ENCODE measurements around the gene IL7R.

Gene IL7R

GRCh38 chr5:35813521-35813920, 43.2 kb upstream of the IL7R start:
- no peak for DNase-seq (ENCODE audit: low read depth in 1 of 2, low spot score in 1 of 2)
- TF ChIP-seq REST (IDR thresholded peaks at IDR 0.05; ENCODE audit: insufficient replicate concordance, low read depth) (no peak), GABPA (IDR thresholded peaks at IDR 0.05; ENCODE audit: low read depth) (no peak), SPI1 (IDR thresholded peaks at IDR 0.05; ENCODE audit: borderline replicate concordance, low read depth) (no peak), CTCF (IDR thresholded peaks at IDR 0.05; ENCODE audit: insufficient read depth, low read length) (no peak), POLR2AphosphoS5 (IDR thresholded peaks at IDR 0.05; ENCODE audit: low read depth) (no peak)
- Histone ChIP-seq H3K27me3 (ENCODE audit: insufficient read depth, poor library complexity, severe bottlenecking) (no peaks in the 10 kb centered on the region), H3K4me3 (replicated peaks; ENCODE audit: insufficient read depth, low read length) (no peak overlapping the region), H3K27ac (replicated peaks) (no peak overlapping the region)

GRCh38 chr5:35815089-35815936, 41.4 kb upstream of the IL7R start:
- peak in 1 of 2 experiments; percentile 33 for DNase-seq (ENCODE audit: low read depth in 1 of 2, low spot score in 1 of 2)
- H3K27ac ChIP-seq (replicated peaks): no peak overlapping the region
- TF ChIP-seq CTCF (IDR thresholded peaks at IDR 0.05; ENCODE audit: insufficient read depth, low read length): peak; percentile 50
- TF ChIP-seq SPI1 (IDR thresholded peaks at IDR 0.05; ENCODE audit: borderline replicate concordance, low read depth): no peak
- no peak overlapping the region for H3K4me3 ChIP-seq (replicated peaks; ENCODE audit: insufficient read depth, low read length)
- H3K27me3 ChIP-seq (ENCODE audit: insufficient read depth, poor library complexity, severe bottlenecking): no peaks in the 10 kb centered on the region

DNA sequence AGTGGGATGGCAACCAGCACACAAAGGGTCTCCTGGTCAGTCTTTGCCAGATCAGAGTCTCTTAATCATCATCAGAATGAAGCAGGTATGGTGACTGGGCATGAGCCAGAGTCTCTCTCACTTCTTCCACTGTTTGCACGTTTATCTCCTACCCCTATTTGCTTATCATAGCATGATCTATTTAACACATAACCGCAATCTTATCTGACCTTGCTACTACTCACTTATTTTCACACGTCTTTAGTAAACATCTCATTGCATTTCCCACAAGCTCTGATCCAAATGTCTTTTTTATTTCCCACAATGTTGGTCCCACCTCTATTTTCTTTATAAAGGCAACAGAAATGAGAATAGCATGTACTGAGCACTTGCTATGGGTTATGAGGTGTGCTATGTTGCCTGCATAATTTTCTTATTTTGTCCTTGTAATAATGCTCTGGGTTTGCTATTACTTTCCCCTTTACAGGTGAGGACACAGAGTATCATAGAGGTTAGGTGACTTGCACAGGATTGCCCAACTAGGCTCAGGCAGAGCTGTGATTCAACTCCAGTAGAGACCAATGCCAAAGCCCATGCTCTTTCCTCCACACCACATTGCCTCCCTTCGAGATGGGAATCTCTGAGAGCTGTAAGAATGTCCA, 39.7 kb upstream of the IL7R start:
- DNase-seq (ENCODE audit: low read depth in 1 of 2, low spot score in 1 of 2): no peak
- TF ChIP-seq POLR2AphosphoS5 (IDR thresholded peaks at IDR 0.05; ENCODE audit: low read depth): no peak
- no peaks in the 10 kb centered on the region for H3K27me3 ChIP-seq (ENCODE audit: insufficient read depth, poor library complexity, severe bottlenecking)

DNA sequence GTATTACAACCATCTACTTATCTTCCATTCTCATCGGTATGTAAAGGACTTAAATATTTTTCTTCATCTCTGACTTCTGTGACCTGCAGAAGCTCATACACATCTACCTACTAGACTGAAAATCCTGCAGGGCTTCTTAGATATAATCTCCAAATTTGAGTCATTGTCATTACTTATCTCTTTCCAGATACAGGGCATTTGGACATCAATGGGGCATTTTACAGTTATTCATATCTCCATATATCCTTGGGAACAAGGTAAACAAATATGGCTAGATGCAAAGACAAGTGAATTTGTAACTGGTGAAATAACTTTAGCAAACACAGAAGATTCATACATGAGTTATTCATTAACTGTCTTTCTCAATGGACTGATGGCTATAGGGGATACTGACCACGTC, 37.7 kb upstream of the IL7R start:
- no peak for DNase-seq (ENCODE audit: low read depth in 1 of 2, low spot score in 1 of 2)
- Histone ChIP-seq H3K4me3 (replicated peaks; ENCODE audit: insufficient read depth, low read length) (no peak overlapping the region), H3K27me3 (ENCODE audit: insufficient read depth, poor library complexity, severe bottlenecking) (no peaks in the 10 kb centered on the region), H3K27ac (replicated peaks) (no peak overlapping the region)
- no peak for TF ChIP-seq CTCF (IDR thresholded peaks at IDR 0.05; ENCODE audit: insufficient read depth, low read length)

More for the DNA sequence above, 39.7 kb upstream of the IL7R start:
- Histone ChIP-seq H3K4me3 (replicated peaks; ENCODE audit: insufficient read depth, low read length) (no peak overlapping the region), H3K27ac (replicated peaks) (no peak overlapping the region)

DNA sequence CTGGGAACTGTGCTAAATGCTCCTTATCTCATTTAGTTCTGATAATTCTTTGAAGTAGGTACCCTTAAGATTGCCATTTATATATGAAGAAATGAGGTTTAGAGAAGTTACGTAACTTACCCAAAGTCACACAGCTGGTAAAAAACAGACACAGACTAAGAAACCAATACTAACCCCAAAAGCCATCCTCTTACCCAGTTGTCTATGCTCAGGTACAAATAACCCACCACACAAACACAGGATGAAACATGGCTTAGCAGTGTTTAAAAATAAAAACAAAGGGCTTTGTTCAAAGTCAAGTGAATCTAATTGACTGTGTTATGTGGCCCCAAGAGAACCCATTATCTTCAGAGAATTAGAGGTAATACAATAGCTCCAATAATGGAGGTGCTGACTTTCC, 37.0 kb upstream of the IL7R start:
- Histone ChIP-seq H3K4me3 (replicated peaks; ENCODE audit: insufficient read depth, low read length) (no peak overlapping the region), H3K27ac (replicated peaks) (no peak overlapping the region), H3K27me3 (ENCODE audit: insufficient read depth, poor library complexity, severe bottlenecking) (no peaks in the 10 kb centered on the region)
- DNase-seq (ENCODE audit: low read depth in 1 of 2, low spot score in 1 of 2): no peak
- TF ChIP-seq REST (IDR thresholded peaks at IDR 0.05; ENCODE audit: insufficient replicate concordance, low read depth) (no peak), CTCF (IDR thresholded peaks at IDR 0.05; ENCODE audit: insufficient read depth, low read length) (no peak)

Measured in HL-60 (cell line).